ENCODE results near the gene SV2A.

GRCh38 chr1:149929856-149930255, 12.2 kb upstream of the SV2A start:
- TF ChIP-seq GATA2 (IDR thresholded peaks at IDR 0.05; ENCODE audit: low read depth, low read length) (no peak), GATA3 (IDR thresholded peaks at IDR 0.05; ENCODE audit: low read depth, low read length) (no peak)
